IMR-90 (cell line): ENCODE data around the gene HGD. TPM values are rescaled to one million over a fixed set of nuclear protein-coding genes. Genes with fewer than 3 reads are reported as not detected.

ENCODE experiments used
- ATAC-seq: fragments of 200-7000 bp; cut with Tn5 transposase; 2 replicates; pipeline ENCODE4 v1.9.1; 2020; ENCODE audit warnings: low read depth, mild to moderate bottlenecking, moderate library complexity
- BruUV-seq: library from RNA; stranded (reverse); fragments of 400-500 nt; replicated peaks from 2 replicates; lab custom pipeline; 2021; lab: Mats Ljungman, UMichigan
- CTCF ChIA-PET: fragments of 300-600 bp; formaldehyde crosslinking; extraction: SDS; loops from one replicate; lab custom pipeline; 2021; ENCODE audit warnings: antibody characterized with exemption; lab: Yijun Ruan, JAX
- POLR2A ChIA-PET: fragments of 300-600 bp; sonication (Branson Sonifier 250); formaldehyde crosslinking; loops from one replicate; lab custom pipeline; 2022; ENCODE audit warnings: antibody characterized with exemption; ENCODE audit not compliant: unreplicated experiment; lab: Charles Lee
- DNase-seq: peaks from one replicate; pipeline ENCODE4 v3.0.0; 2013
- H2AFZ ChIP-seq: replicated peaks from 2 replicates; pipeline ENCODE3; 2013; ENCODE audit warnings: low read length, mild to moderate bottlenecking; ENCODE audit not compliant: poor library complexity
- H2AK5ac ChIP-seq: 2 replicates; pipeline ENCODE4 v1.6.1; 2013; ENCODE audit warnings: low read depth, low read length, inconsistent platforms
- H2AK9ac ChIP-seq: replicated peaks from 2 replicates; pipeline ENCODE3; 2013; ENCODE audit warnings: mild to moderate bottlenecking, low read depth, low read length, moderate library complexity; ENCODE audit not compliant: poor library complexity
- H2BK120ac ChIP-seq: 2 replicates; pipeline ENCODE4 v1.6.1; 2013; ENCODE audit warnings: low read depth, low read length, inconsistent platforms
- H2BK15ac ChIP-seq: 3 replicates; pipeline ENCODE4 v1.6.1; 2013; ENCODE audit warnings: low read depth, low read length, inconsistent platforms
- H2BK20ac ChIP-seq: 2 replicates; pipeline ENCODE4 v1.6.1; 2013; ENCODE audit warnings: low read depth, mild to moderate bottlenecking, inconsistent platforms, low read length, moderate library complexity
- H2BK5ac ChIP-seq: 2 replicates; pipeline ENCODE4 v1.6.1; 2013; ENCODE audit warnings: mild to moderate bottlenecking, low read depth, low read length, inconsistent platforms; ENCODE audit not compliant: poor library complexity, severe bottlenecking
- H3K14ac ChIP-seq: replicated peaks from 2 replicates; pipeline ENCODE4 v1.6.1; 2013; ENCODE audit warnings: low read depth, low read length, inconsistent platforms
- H3K18ac ChIP-seq: 2 replicates; pipeline ENCODE4 v1.6.1; 2013; ENCODE audit warnings: low read depth, low read length, control low read depth
- H3K23ac ChIP-seq: 2 replicates; pipeline ENCODE4 v1.6.1; 2013; ENCODE audit warnings: low read depth, low read length, inconsistent platforms
- H3K27ac ChIP-seq: 2 replicates; pipeline ENCODE4 v1.5.1; 2013; ENCODE audit warnings: mild to moderate bottlenecking, control low read depth, low read length; ENCODE audit not compliant: insufficient read depth
- H3K27me3 ChIP-seq: 2 replicates; pipeline ENCODE4 v1.6.1; 2013; ENCODE audit warnings: low read length; ENCODE audit not compliant: control insufficient read depth, insufficient read depth
- H3K36me3 ChIP-seq: 2 replicates; pipeline ENCODE4 v1.6.1; 2013; ENCODE audit warnings: low read length, mixed read lengths; ENCODE audit not compliant: control insufficient read depth, insufficient read depth
- H3K4ac ChIP-seq: 2 replicates; pipeline ENCODE4 v1.6.1; 2013; ENCODE audit warnings: low read depth, low read length, inconsistent platforms
- H3K4me1 ChIP-seq: 2 replicates; pipeline ENCODE4 v1.6.1; 2013; ENCODE audit warnings: low read length, mixed read lengths; ENCODE audit not compliant: control insufficient read depth, insufficient read depth
- H3K4me2 ChIP-seq: 2 replicates; pipeline ENCODE4 v1.6.1; 2013; ENCODE audit warnings: low read depth, mild to moderate bottlenecking, control low read depth, low read length, moderate library complexity
- H3K4me3 ChIP-seq: 2 replicates; pipeline ENCODE4 v1.5.1; 2013; ENCODE audit warnings: low read depth, mild to moderate bottlenecking, control low read depth, low read length, moderate library complexity; ENCODE audit not compliant: insufficient read depth
- H3K56ac ChIP-seq: 2 replicates; pipeline ENCODE4 v1.6.1; 2013; ENCODE audit warnings: low read length, inconsistent platforms; ENCODE audit not compliant: insufficient read depth; ENCODE audit errors: extremely low read depth
- H3K79me1 ChIP-seq, 2 experiments: 2 replicates each; pipeline ENCODE4 v1.6.1; 2013; ENCODE audit warnings: low read length in 2 of 2, inconsistent platforms in 1 of 2, low read depth in 1 of 2
- H3K9ac ChIP-seq: 2 replicates; pipeline ENCODE4 v1.6.1; 2013; ENCODE audit warnings: low read depth, low read length, control low read depth
- H3K9me1 ChIP-seq: 2 replicates; pipeline ENCODE4 v1.6.1; 2013; ENCODE audit warnings: low read length, inconsistent platforms; ENCODE audit not compliant: insufficient read depth
- H3K9me3 ChIP-seq: 2 replicates; pipeline ENCODE4 v1.6.1; 2013; ENCODE audit warnings: low read length; ENCODE audit not compliant: control insufficient read depth, insufficient read depth
- H4K20me1 ChIP-seq: 2 replicates; pipeline ENCODE4 v1.6.1; 2013; ENCODE audit warnings: low read length, inconsistent platforms; ENCODE audit not compliant: insufficient read depth
- H4K5ac ChIP-seq: 2 replicates; pipeline ENCODE4 v1.6.1; 2013; ENCODE audit warnings: mild to moderate bottlenecking, low read depth, low read length, control low read depth
- H4K8ac ChIP-seq, 2 experiments: 2 replicates each; pipeline ENCODE4 v1.6.1; 2013; ENCODE audit warnings: low read depth in 2 of 2, low read length in 2 of 2, control low read depth in 1 of 2, inconsistent platforms in 1 of 2
- H4K91ac ChIP-seq: 2 replicates; pipeline ENCODE4 v1.6.1; 2013; ENCODE audit warnings: low read depth, low read length, inconsistent platforms; ENCODE audit not compliant: insufficient read depth
- BHLHE40 ChIP-seq: fragments of 150-350 bp; IDR thresholded peaks from 2 replicates; pipeline ENCODE4 v1.6.1; 2016; ENCODE audit warnings: mild to moderate bottlenecking, low read depth, low read length
- CEBPB ChIP-seq: IDR thresholded peaks from 2 replicates; pipeline ENCODE4 v1.6.1; 2012; ENCODE audit warnings: low read depth, low read length, improper control_type of control experiment
- CHD1 ChIP-seq: IDR thresholded peaks from 2 replicates; pipeline ENCODE4 v1.6.1; 2012; ENCODE audit warnings: low read depth, low read length, improper control_type of control experiment
- ELK1 ChIP-seq: fragments of 150-350 bp; IDR thresholded peaks from 2 replicates; pipeline ENCODE4 v1.6.1; 2016; ENCODE audit warnings: low read depth, mild to moderate bottlenecking, low read length, moderate library complexity, borderline replicate concordance
- FOS ChIP-seq: fragments of 150-350 bp; IDR thresholded peaks from 2 replicates; pipeline ENCODE4 v1.6.1; 2016; ENCODE audit warnings: low read depth, low read length
- MAFK ChIP-seq: IDR thresholded peaks from 2 replicates; pipeline ENCODE4 v1.6.1; 2012; ENCODE audit warnings: low read depth, low read length, improper control_type of control experiment
- MAZ ChIP-seq: IDR thresholded peaks from 2 replicates; pipeline ENCODE4 v1.6.1; 2012; ENCODE audit warnings: low read depth, mild to moderate bottlenecking, low read length, improper control_type of control experiment, moderate library complexity, borderline replicate concordance
- MXI1 ChIP-seq: IDR thresholded peaks from 2 replicates; pipeline ENCODE4 v1.6.1; 2012; ENCODE audit warnings: low read depth, mild to moderate bottlenecking, low read length, moderate library complexity, borderline replicate concordance
- NFE2L2 ChIP-seq: fragments of 150-350 bp; IDR thresholded peaks from 2 replicates; pipeline ENCODE4 v1.6.1; 2016; ENCODE audit warnings: low read depth, mild to moderate bottlenecking, low read length
- POLR2A ChIP-seq: IDR thresholded peaks from 2 replicates; pipeline ENCODE4 v1.6.1; 2012; ENCODE audit warnings: mild to moderate bottlenecking, low read depth, low read length
- RAD21 ChIP-seq: IDR thresholded peaks from 2 replicates; pipeline ENCODE4 v1.6.1; 2012; ENCODE audit warnings: low read length, improper control_type of control experiment
- RCOR1 ChIP-seq: IDR thresholded peaks from 2 replicates; pipeline ENCODE4 v1.6.1; 2012; ENCODE audit warnings: mild to moderate bottlenecking, low read length, improper control_type of control experiment; ENCODE audit not compliant: insufficient replicate concordance
- RFX5 ChIP-seq: IDR thresholded peaks from 2 replicates; pipeline ENCODE4 v1.8.0; 2012; ENCODE audit warnings: low read depth, mild to moderate bottlenecking, low read length, moderate library complexity
- SMC3 ChIP-seq: fragments of 150-350 bp; IDR thresholded peaks from 2 replicates; pipeline ENCODE4 v1.6.1; 2016; ENCODE audit warnings: low read depth, mild to moderate bottlenecking, antibody characterized with exemption, low read length, moderate library complexity
- WGBS, 2 experiments: methylation state at CpG; one replicate each; pipeline versions ENCODE4 v1.1.5 to v1.1.7; 2013; ENCODE audit warnings: missing lambda C conversion rate in 2 of 2; ENCODE audit not compliant: insufficient read length in 1 of 2; ENCODE audit errors: extremely low coverage in 2 of 2; 5-methylcytosine and 5-hydroxymethylcytosine counted together
- dilution Hi-C: fragments of 300-500 bp; cut with HindIII; formaldehyde crosslinking; loops from one replicate; pipeline ENCODE4 v1.14.3; 2018; ENCODE audit warnings: low sequenced_read_pairs; ENCODE audit not compliant: unreplicated experiment
- in situ Hi-C: fragments of 300-500 bp; cut with MboI; formaldehyde crosslinking; loops from 3 replicates; pipeline ENCODE4 v1.14.3; 2019; ENCODE audit warnings: low sequenced_read_pairs, inconsistent platforms, mixed read lengths
- intact Hi-C: fragments of 100-400 bp; cut with micrococcal nuclease; formaldehyde crosslinking; loops from 2 replicates; pipeline ENCODE4 v1.10.0; 2022
- polyA plus RNA-seq, 3 experiments: library from polyadenylated mRNA; depleted of rRNA; stranded (reverse); fragments of >200 nt; gene quantifications; 2 replicates each; pipeline ENCODE4 v1.2.3, GENCODE V29; 2012; ENCODE audit warnings: low replicate concordance in 1 of 3
- total RNA-seq: library from RNA; depleted of rRNA; stranded (reverse); fragments of >200 nt; gene quantifications from 2 replicates; pipeline ENCODE4 v1.2.3, GENCODE V29; 2012
- TF ChIP-seq, protein P1 (sequence below): conservative IDR thresholded peaks from 2 replicates; pipeline ENCODE4 v1.5.1; 2012; ENCODE audit warnings: mild to moderate bottlenecking, low read depth, low read length, improper control_type of control experiment
- TF ChIP-seq, protein P2 (sequence below): fragments of 150-350 bp; IDR thresholded peaks from 2 replicates; pipeline ENCODE4 v1.6.1; 2017; ENCODE audit warnings: mild to moderate bottlenecking, antibody characterized with exemption, low read length, low read depth

Gene HGD
- total and polyA plus RNA-seq, 2 of the 4 experiments (the other 2 are of a cell fraction): 0.14 TPM; not detected in 1

DNA sequence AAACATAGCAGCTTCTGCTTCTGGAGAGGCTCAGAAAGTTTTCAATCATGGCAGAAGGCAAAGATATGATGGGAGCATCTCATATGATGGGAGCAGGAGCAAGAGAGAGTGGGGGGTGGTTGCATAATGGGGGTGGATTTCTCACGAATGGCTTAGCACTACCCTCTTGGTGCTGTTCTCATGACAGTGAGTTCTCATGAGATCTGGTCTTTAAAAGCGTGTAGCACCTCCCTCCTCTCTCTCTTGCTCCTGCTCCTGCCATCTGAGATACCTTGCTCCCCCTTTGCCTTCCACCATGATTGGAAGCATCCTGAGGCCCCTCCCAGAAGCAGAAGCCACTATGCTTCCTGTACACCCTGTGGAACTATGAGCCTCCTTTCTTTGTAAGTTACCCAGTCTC lies 22.2 kb downstream of the HGD start:
- H2AK9ac ChIP-seq: no peak overlapping the region
- WGBS, 2 experiments: 80% methylated on average over 1 of the region's 2 CpGs; no CpG with 5 or more reads in 1 of the 2 experiments
- H2BK120ac ChIP-seq: no peak overlapping the region
- H3K23ac ChIP-seq: no peak overlapping the region
- H3K27ac ChIP-seq: no peak overlapping the region
- no peaks in the 10 kb centered on the region for H3K36me3 ChIP-seq
- H3K4me1 ChIP-seq: peaks cover 3% of the 10 kb centered on the region; the same call in 1 of the 2 replicates
- no peak overlapping the region for H3K4ac ChIP-seq
- no peak overlapping the region for H3K9ac ChIP-seq
- TF ChIP-seq CHD1 (no peak), POLR2A (no peak), RAD21 (no peak), NFE2L2 (no peak), CEBPB (no peak), BHLHE40 (no peak), MXI1 (no peak), RCOR1 (no peak), MAFK (no peak), MAZ (no peak), SMC3 (no peak), ELK1 (no peak), RFX5 (no peak), FOS (no peak)
- TF ChIP-seq, protein P1, sequence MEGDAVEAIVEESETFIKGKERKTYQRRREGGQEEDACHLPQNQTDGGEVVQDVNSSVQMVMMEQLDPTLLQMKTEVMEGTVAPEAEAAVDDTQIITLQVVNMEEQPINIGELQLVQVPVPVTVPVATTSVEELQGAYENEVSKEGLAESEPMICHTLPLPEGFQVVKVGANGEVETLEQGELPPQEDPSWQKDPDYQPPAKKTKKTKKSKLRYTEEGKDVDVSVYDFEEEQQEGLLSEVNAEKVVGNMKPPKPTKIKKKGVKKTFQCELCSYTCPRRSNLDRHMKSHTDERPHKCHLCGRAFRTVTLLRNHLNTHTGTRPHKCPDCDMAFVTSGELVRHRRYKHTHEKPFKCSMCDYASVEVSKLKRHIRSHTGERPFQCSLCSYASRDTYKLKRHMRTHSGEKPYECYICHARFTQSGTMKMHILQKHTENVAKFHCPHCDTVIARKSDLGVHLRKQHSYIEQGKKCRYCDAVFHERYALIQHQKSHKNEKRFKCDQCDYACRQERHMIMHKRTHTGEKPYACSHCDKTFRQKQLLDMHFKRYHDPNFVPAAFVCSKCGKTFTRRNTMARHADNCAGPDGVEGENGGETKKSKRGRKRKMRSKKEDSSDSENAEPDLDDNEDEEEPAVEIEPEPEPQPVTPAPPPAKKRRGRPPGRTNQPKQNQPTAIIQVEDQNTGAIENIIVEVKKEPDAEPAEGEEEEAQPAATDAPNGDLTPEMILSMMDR: no peak
- TF ChIP-seq, protein P2, sequence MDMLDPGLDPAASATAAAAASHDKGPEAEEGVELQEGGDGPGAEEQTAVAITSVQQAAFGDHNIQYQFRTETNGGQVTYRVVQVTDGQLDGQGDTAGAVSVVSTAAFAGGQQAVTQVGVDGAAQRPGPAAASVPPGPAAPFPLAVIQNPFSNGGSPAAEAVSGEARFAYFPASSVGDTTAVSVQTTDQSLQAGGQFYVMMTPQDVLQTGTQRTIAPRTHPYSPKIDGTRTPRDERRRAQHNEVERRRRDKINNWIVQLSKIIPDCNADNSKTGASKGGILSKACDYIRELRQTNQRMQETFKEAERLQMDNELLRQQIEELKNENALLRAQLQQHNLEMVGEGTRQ: no peak
- no peaks in the 10 kb centered on the region for H3K9me3 ChIP-seq
- dilution Hi-C loops: no loop called here
- no peak overlapping the region for H3K56ac ChIP-seq
- H3K27me3 ChIP-seq: 0 out of 2 replicates have a peak, but pooled peaks cover 2% of the 10 kb centered on the region
- no peak overlapping the region for H3K4me2 ChIP-seq
- H4K8ac ChIP-seq: no peak overlapping the region
- H3K4me3 ChIP-seq: no peak overlapping the region
- H3K9me1 ChIP-seq: no peaks in the 10 kb centered on the region
- H2AK5ac ChIP-seq: no peak overlapping the region
- no peaks in the 10 kb centered on the region for H4K20me1 ChIP-seq
- no TSS peak for BruUV-seq
- H4K91ac ChIP-seq: no peak overlapping the region
- in situ Hi-C loops: no loop called here
- DNase-seq (no peak), ATAC-seq (no peak)
- no peak overlapping the region for H2BK5ac ChIP-seq
- H2BK20ac ChIP-seq: no peak overlapping the region
- no peaks in the 10 kb centered on the region for H3K79me1 ChIP-seq
- ChIA-PET POLR2A (no interaction called here), CTCF (no interaction called here)
- H3K18ac ChIP-seq: no peak overlapping the region
- intact Hi-C loops: no loop called here
- H2BK15ac ChIP-seq: no peak overlapping the region
- no peak overlapping the region for H3K14ac ChIP-seq
- H2AFZ ChIP-seq: no peak overlapping the region
- H4K5ac ChIP-seq: no peak overlapping the region
